Bronchial epithelial cell (primary cell): Measurements from ENCODE around the gene ZC3H7B. TPM values are rescaled to one million over a fixed set of nuclear protein-coding genes. Genes with fewer than 3 reads are reported as not detected.

Experiments used
- DNase-seq: peaks from one replicate; pipeline ENCODE4 v3.0.0-alpha.2; 2010; ENCODE audit warnings: low read depth
- FAIRE-seq: peaks from 2 replicates; lab custom pipeline; 2011; peaks lifted over from hg19 to GRCh38; lab: Jason Lieb, UNC
- H3K27me3 ChIP-seq: 2 replicates; pipeline ENCODE4 v1.5.1; 2011; ENCODE audit warnings: low read length; ENCODE audit not compliant: control insufficient read depth, insufficient read depth
- H3K36me3 ChIP-seq: 2 replicates; pipeline ENCODE4 v1.5.1; 2011; ENCODE audit warnings: low read length; ENCODE audit not compliant: control insufficient read depth, insufficient read depth
- H3K4me3 ChIP-seq: 2 replicates; pipeline ENCODE4 v1.5.1; 2011; ENCODE audit warnings: mild to moderate bottlenecking, low read depth, low read length, control low read depth
- total RNA-seq: library from RNA; depleted of rRNA; stranded (reverse); fragments of >200 nt; gene quantifications from 2 replicates; pipeline ENCODE4 v1.2.1, GENCODE V29; 2014
- TF ChIP-seq, protein P1 (sequence below): IDR thresholded peaks from 2 replicates; pipeline ENCODE4 v1.5.1; 2011; ENCODE audit warnings: mild to moderate bottlenecking, moderate library complexity, low read length, control low read depth, inconsistent platforms; ENCODE audit not compliant: insufficient read depth, severe bottlenecking

The ZC3H7B gene
- total RNA-seq, 1 donor from 2014 or later = 14.5 TPM

DNA sequence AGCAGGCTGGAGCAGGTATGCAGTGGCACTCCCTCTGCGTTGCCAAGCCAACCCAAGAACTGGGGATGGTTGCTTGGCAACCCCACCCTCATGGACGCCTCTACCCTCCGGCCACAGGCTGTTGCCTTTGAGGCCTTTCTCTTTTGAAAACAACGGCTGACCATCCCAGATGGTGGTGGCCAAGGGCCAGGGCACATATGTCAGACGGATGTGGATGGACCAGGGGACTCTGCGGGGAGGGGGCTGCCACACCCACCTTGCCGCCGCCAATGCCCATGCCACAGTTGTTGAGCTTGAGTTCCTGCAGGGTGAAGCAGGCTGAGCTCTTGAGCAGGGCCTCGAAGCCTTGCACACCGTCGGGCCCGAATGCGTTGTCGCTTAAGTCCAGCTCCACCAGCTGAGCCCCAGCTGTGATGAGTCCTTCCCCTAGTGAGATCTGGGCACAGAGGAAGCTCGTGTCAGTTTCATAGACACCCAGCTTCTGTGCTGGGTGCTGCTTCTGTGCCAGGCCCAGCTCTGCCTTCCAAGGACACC lies 36.9 kb upstream of the ZC3H7B start:
- FAIRE-seq (no peak), DNase-seq (no peak)
- TF ChIP-seq, protein P1, sequence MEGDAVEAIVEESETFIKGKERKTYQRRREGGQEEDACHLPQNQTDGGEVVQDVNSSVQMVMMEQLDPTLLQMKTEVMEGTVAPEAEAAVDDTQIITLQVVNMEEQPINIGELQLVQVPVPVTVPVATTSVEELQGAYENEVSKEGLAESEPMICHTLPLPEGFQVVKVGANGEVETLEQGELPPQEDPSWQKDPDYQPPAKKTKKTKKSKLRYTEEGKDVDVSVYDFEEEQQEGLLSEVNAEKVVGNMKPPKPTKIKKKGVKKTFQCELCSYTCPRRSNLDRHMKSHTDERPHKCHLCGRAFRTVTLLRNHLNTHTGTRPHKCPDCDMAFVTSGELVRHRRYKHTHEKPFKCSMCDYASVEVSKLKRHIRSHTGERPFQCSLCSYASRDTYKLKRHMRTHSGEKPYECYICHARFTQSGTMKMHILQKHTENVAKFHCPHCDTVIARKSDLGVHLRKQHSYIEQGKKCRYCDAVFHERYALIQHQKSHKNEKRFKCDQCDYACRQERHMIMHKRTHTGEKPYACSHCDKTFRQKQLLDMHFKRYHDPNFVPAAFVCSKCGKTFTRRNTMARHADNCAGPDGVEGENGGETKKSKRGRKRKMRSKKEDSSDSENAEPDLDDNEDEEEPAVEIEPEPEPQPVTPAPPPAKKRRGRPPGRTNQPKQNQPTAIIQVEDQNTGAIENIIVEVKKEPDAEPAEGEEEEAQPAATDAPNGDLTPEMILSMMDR = no peak
- Histone ChIP-seq H3K36me3 (peaks cover 48% of the 10 kb centered on the region), H3K4me3 (no peak overlapping the region), H3K27me3 (no peaks in the 10 kb centered on the region)

DNA sequence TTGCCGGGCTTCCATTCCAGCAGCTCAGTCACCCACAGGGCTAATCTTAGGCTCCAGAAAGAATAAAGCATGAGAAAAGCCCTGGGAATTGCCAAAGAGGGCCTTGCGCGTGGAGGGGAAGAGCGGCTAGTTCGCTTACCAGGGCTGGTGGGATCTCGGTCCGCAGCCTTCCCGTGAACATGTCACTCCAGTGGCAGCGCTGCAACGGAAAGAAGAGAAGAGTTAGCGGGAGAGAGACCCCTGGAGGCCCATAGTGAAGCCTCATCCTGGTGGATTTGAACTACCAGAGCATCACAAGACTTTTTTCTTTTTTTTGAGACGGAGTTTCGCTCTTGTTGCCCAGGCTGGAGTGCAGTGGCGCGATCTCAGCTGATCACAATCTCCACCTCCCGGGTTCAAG lies 33.4 kb upstream of the ZC3H7B start:
- TF ChIP-seq, protein P1 = no peak
- Histone ChIP-seq H3K36me3 (peaks cover 46% of the 10 kb centered on the region), H3K4me3 (no peak overlapping the region), H3K27me3 (no peaks in the 10 kb centered on the region)
- FAIRE-seq (no peak), DNase-seq (no peak)

DNA sequence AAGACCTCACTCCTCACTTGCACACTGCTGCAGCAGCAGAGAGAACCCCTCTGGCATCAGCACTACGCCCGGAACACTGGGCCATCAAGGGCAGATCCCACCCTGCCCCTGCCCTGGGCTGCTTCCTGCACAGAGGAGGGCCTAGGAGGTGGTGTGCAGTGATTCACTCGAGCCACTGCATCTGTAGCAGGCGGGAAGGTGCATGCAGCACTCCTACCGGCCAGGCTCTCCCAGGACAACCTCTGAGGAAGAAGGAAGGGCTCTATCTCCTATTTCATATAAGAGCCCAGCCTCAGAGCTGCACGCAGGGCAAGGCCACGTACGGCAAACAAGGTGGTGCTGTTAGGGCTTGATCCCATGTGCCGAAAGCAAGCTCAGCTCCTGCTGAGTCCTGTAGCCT lies 29.5 kb upstream of the ZC3H7B start:
- H3K27me3 ChIP-seq = no peaks in the 10 kb centered on the region
- DNase-seq = no peak
- TF ChIP-seq, protein P1 = no peak
- H3K36me3 ChIP-seq = peaks cover 44% of the 10 kb centered on the region
- H3K4me3 ChIP-seq = no peak overlapping the region
- no peak for FAIRE-seq

DNA sequence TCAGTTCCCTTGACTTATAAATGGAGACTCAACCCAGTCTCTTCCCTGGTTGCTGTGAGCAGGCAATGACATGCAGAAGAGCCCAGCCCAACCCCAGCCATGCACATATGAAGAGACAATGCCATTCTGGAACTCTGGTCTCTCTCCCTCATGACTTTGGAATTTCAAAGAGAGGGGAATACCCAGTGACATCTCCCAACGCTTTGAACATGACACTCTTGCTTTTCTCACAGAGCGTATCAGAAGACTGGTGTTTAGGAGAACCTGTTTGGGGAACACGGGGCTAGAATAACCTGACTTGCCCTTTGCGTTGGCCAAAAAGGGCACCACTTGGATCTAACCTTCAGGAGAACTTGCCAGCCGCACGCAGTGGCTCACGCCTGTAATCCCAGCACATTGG lies 28.2 kb upstream of the ZC3H7B start:
- peaks cover 37% of the 10 kb centered on the region for H3K36me3 ChIP-seq
- no peaks in the 10 kb centered on the region for H3K27me3 ChIP-seq
- TF ChIP-seq, protein P1 = no peak
- FAIRE-seq (peak; percentile 64), DNase-seq (no peak)
- no peak overlapping the region for H3K4me3 ChIP-seq

DNA sequence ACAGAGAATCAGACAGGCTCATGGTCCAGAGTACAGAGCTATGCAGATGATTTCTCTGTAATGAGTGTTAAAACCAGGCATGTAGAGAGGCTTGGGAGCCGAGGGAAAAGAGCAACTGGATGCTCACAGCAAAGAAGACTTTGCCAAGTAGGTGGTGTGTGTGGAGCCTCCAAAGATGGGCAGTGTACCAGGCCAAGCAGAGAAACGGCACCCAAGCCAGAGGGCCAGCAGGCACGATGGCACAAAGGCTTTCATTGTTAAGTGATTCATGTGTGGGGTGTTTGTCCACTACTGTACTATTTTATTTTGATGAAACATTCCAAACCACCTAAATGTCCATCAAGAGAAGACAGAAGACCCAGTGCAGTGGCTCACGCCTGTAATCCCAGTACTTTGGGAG lies 26.5 kb upstream of the ZC3H7B start:
- FAIRE-seq = no peak
- no peak for DNase-seq
- no peaks in the 10 kb centered on the region for H3K27me3 ChIP-seq
- peaks cover 33% of the 10 kb centered on the region for H3K36me3 ChIP-seq
- TF ChIP-seq, protein P1 = no peak
- H3K4me3 ChIP-seq = no peak overlapping the region

DNA sequence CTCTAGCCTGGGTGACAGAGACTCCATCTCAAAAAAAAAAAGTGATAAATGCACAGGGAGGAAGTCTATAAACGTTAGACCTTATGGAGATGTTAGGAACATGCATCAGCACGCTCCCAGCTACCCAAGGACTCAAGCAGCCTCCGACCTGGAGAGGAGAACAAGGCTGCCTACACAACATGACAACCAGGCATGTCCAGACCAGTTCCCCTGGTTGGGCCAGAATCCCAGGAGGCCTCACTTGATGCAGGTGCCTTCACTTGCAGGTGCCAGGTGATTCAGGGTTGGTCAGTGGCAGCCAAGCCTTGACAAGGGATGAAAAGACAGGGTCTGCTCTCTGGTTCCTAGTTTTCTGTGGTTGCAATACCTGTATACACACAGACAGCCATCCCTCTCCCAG lies 21.3 kb upstream of the ZC3H7B start:
- Histone ChIP-seq H3K36me3 (peaks cover 22% of the 10 kb centered on the region), H3K4me3 (no peak overlapping the region), H3K27me3 (no peaks in the 10 kb centered on the region)
- TF ChIP-seq, protein P1 = no peak
- FAIRE-seq (peak; percentile 98), DNase-seq (peak; percentile 99)
